ENCODE data around the gene MRAS.

The MRAS gene

DNA sequence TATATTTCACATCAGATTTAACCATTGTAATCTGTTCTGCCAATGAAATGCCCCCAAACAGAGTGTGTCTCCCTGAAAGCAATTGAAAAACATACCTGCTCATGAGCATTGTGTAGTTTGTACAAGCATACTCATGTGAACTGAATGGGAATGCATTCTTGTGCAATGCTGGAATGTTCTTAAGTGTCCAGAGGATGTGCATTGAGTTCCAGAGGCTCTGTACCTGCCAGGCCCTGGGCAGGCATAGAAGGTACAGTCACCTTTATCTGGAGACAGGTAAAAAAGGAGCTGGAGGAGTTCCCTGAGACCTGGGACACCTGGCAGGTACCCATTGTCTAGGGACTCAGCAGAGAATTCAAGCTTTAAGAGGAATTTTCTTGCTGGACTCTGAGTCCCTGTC, 2.8 kb downstream of the MRAS start:
- Histone ChIP-seq H3K27me3 (peaks cover 78% of the 10 kb centered on the region), H3K36me3 (no peaks in the 10 kb centered on the region), H3K4me1 (ENCODE audit: control insufficient read depth in 1 of 2, insufficient read depth in 1 of 2, low read depth in 1 of 2, low read length in 1 of 2) (peaks cover 15% of the 10 kb centered on the region in 2 experiments), H3K9me3 (no peaks in the 10 kb centered on the region), H3K27ac (no peak overlapping the region), H3K4me3 (ENCODE audit: low read depth in 1 of 2, low read length in 1 of 2) (no peak overlapping the region)
- TF ChIP-seq, protein P1, sequence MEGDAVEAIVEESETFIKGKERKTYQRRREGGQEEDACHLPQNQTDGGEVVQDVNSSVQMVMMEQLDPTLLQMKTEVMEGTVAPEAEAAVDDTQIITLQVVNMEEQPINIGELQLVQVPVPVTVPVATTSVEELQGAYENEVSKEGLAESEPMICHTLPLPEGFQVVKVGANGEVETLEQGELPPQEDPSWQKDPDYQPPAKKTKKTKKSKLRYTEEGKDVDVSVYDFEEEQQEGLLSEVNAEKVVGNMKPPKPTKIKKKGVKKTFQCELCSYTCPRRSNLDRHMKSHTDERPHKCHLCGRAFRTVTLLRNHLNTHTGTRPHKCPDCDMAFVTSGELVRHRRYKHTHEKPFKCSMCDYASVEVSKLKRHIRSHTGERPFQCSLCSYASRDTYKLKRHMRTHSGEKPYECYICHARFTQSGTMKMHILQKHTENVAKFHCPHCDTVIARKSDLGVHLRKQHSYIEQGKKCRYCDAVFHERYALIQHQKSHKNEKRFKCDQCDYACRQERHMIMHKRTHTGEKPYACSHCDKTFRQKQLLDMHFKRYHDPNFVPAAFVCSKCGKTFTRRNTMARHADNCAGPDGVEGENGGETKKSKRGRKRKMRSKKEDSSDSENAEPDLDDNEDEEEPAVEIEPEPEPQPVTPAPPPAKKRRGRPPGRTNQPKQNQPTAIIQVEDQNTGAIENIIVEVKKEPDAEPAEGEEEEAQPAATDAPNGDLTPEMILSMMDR (IDR thresholded peaks at IDR 0.05) = no peak

DNA sequence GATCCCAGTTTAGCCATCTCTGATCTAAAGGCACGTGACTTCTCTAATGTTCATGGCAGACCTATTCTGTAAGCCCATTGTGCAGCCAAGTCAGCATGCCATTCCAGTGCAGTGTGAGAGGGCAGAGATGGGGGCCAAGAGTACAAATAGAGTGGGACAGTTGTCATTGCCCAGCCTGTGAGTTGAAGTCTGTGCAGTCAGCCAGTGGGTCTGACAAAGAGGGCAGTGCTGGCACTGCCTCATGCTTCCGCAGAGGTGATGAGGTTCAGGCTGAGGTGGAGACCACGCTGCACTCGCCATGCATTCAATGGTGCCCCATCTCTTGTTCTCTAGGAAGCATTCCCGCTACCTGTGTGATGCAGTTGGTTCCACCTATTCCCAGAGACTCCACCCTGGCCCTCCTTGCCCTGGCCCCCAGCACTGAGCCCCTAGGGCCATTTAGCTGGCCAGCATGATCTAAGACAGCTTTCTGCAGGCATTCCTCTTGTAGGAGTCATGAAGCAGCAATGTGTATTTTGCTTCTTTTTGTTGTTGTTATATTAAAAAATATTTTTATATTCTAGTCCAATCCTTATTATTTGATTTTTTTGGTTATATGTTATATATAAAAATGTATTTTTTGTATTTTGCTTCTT, 3.7 kb downstream of the MRAS start:
- H3K4me3 ChIP-seq (ENCODE audit: low read depth in 1 of 2, low read length in 1 of 2) = no peak overlapping the region
- H3K4me1 ChIP-seq (ENCODE audit: control insufficient read depth in 1 of 2, insufficient read depth in 1 of 2, low read depth in 1 of 2, low read length in 1 of 2) = peaks cover 15% of the 10 kb centered on the region in 2 experiments
- TF ChIP-seq, protein P1 (IDR thresholded peaks at IDR 0.05) = no peak
- H3K27me3 ChIP-seq = peaks cover 69% of the 10 kb centered on the region
- no peak overlapping the region for H3K27ac ChIP-seq
- H3K9me3 ChIP-seq = no peaks in the 10 kb centered on the region
- H3K36me3 ChIP-seq = no peaks in the 10 kb centered on the region

DNA sequence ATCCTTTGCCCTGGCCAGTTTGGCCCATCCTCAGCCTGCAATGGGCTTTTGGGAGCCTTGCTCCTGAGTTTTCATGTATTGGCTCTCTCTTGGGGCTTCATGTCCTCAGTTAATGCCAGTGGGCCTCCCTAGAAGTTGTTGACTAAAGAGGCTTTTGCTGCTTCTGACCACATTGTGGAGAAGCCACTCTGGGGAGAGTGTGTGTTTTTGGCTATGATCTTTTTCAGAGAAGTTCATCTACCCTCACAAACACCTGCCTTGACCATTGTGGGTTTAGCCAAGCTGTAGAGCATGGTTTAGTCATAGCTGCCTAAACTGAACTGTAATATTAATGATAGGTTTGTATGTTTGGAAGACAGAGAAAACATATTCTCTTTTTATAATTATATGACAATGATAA, 6.0 kb downstream of the MRAS start:
- peaks cover 45% of the 10 kb centered on the region for H3K27me3 ChIP-seq
- TF ChIP-seq, protein P1 (IDR thresholded peaks at IDR 0.05) = no peak
- no peaks in the 10 kb centered on the region for H3K9me3 ChIP-seq
- no peak overlapping the region for H3K4me3 ChIP-seq (ENCODE audit: low read depth in 1 of 2, low read length in 1 of 2)
- H3K27ac ChIP-seq = no peak overlapping the region
- H3K36me3 ChIP-seq = no peaks in the 10 kb centered on the region
- H3K4me1 ChIP-seq (ENCODE audit: control insufficient read depth in 1 of 2, insufficient read depth in 1 of 2, low read depth in 1 of 2, low read length in 1 of 2) = no peaks in the 10 kb centered on the region

DNA sequence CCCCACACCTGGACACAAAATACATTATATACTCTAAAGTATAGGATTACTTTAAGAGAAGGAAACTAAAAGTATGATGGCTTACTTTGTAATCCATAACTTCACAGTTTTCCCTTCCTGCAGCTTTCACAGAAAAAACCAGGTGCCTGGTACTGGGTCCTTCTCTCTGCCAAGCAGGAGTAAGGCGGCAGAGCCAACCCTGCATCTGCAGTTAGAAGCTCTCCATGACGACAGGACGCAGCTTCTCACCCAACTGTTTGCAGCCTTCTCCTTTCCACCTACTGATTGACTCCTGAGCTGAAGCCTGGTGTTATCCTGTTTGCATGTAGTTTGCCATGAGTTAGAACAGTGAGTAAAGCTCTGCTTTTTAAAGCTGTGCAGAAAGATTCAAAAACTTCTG, 6.7 kb downstream of the MRAS start:
- H3K27ac ChIP-seq = no peak overlapping the region
- no peaks in the 10 kb centered on the region for H3K4me1 ChIP-seq (ENCODE audit: control insufficient read depth in 1 of 2, insufficient read depth in 1 of 2, low read depth in 1 of 2, low read length in 1 of 2)
- no peak overlapping the region for H3K4me3 ChIP-seq (ENCODE audit: low read depth in 1 of 2, low read length in 1 of 2)
- no peaks in the 10 kb centered on the region for H3K36me3 ChIP-seq
- no peaks in the 10 kb centered on the region for H3K9me3 ChIP-seq
- peaks cover 38% of the 10 kb centered on the region for H3K27me3 ChIP-seq
- TF ChIP-seq, protein P1 (IDR thresholded peaks at IDR 0.05) = no peak

DNA sequence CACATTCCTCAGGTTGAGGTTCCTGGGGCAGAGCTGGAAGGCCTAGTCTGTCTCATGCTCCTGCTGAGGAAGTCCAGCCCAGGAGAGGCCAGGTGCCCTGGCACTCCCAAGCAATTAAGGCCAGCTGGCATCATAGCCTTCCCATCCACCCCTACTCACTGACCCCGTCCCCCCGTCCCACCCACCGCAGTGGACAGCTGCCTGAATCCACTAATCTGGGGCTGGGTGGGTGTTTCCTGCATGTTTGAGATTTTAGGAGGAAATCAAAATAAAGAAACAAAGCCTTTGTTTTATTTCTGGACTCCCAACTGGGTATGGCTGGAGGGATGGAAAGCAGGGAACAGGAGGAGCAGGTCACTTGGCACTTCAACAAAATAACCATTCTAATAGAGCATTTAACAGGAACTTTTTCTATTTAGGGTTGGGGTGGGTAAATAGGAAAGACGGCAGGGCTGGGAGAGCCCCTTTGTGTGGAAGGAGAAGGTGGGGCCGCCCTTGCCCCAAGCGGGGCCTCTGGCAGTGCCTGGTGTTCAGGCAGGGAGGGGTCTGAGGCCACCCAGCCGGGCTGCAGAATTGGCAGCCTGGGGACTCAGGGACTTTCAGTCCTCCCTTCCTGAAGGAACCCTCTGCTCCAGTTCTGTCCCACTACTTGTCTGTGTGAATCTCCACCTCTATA, 8.5 kb downstream of the MRAS start:
- Histone ChIP-seq H3K4me1 (ENCODE audit: control insufficient read depth in 1 of 2, insufficient read depth in 1 of 2, low read depth in 1 of 2, low read length in 1 of 2) (no peaks in the 10 kb centered on the region), H3K4me3 (ENCODE audit: low read depth in 1 of 2, low read length in 1 of 2) (no peak overlapping the region), H3K36me3 (no peaks in the 10 kb centered on the region), H3K27me3 (peaks cover 21% of the 10 kb centered on the region), H3K27ac (no peak overlapping the region), H3K9me3 (no peaks in the 10 kb centered on the region)
- TF ChIP-seq, protein P1 (IDR thresholded peaks at IDR 0.05) = no peak
